Thyroid gland (tissue), 4 donors: ENCODE measurements around the gene LTA4H. TPM values are rescaled to one million over a fixed set of nuclear protein-coding genes. Genes with fewer than 3 reads are reported as not detected.
A peak's percentile ranks its signal among the peaks of the same experiment; 100 is the strongest.

ENCODE experiments used
- DNase-seq, 2 donors: peaks; one replicate each; pipeline ENCODE4 v3.0.0-alpha.2; 2019
- H3K27ac ChIP-seq, 3 donors: fragments of 200-600 bp; sonication (generic); 1 replicate in 2 of 3; 2 replicates in 1 of 3; pipeline ENCODE4 v1.5.1; 2016 to 2019; ENCODE audit warnings: mild to moderate bottlenecking in 1 of 3, moderate library complexity in 1 of 3
- H3K27me3 ChIP-seq: fragments of 200-600 bp; sonication (generic); one replicate; pipeline ENCODE4 v1.5.1; 2019
- H3K36me3 ChIP-seq, 2 donors: fragments of 200-600 bp; sonication (generic); one replicate each; pipeline ENCODE4 v1.5.1; 2016 to 2019
- H3K4me1 ChIP-seq, 2 donors: fragments of 200-600 bp; sonication (generic); one replicate each; pipeline ENCODE4 v1.5.1; 2017 to 2019
- H3K4me3 ChIP-seq, 3 donors: fragments of 200-600 bp; sonication (generic); replicated peaks in 1 of 3; 1 replicate in 2 of 3; 2 replicates in 1 of 3; pipeline ENCODE4 v1.5.1; 2016; ENCODE audit warnings: mild to moderate bottlenecking in 1 of 3
- H3K9me3 ChIP-seq: fragments of 200-600 bp; sonication (generic); one replicate; pipeline ENCODE4 v1.5.1; 2017
- CTCF ChIP-seq, 6 experiments: fragments of 200-600 bp in 3 of 6; fragments of 450-650 bp in 3 of 6; sonication (generic) in 3 of 6; IDR thresholded peaks; one replicate each; pipeline ENCODE4 v1.5.1; 2016 to 2019; ENCODE audit warnings: antibody characterized with exemption in 6 of 6, mild to moderate bottlenecking in 2 of 6, inconsistent platforms in 1 of 6, moderate library complexity in 1 of 6
- POLR2A ChIP-seq, 2 donors: fragments of 450-650 bp; IDR thresholded peaks; one replicate each; pipeline ENCODE4 v1.6.1; 2017; ENCODE audit warnings: antibody characterized with exemption in 2 of 2, mild to moderate bottlenecking in 2 of 2, moderate library complexity in 1 of 2
- WGBS, 2 donors: methylation state at CpG; one replicate each; pipeline ENCODE4 v1.1.5; 2017; 5-methylcytosine and 5-hydroxymethylcytosine counted together
- intact Hi-C: fragments of 100-400 bp; cut with DNase I; formaldehyde crosslinking; loops from one replicate; pipeline ENCODE4 v1.15.1; 2023
- total RNA-seq, 4 donors: library from RNA; depleted of rRNA; stranded (reverse); fragments of >200 nt; gene quantifications; one replicate each; pipeline ENCODE4 v1.2.3, GENCODE V29; 2016

The LTA4H gene
- total RNA-seq, 4 donors from 2014 or later = 70.1 to 102 (median 75.0) TPM

- Histone ChIP-seq H3K27ac (no peak overlapping the region), H3K27me3 (no peaks in the 10 kb centered on the region), H3K4me1 (peaks cover 15 to 25% of the 10 kb centered on the region in 2 donors), H3K36me3 (no peaks in the 10 kb centered on the region), H3K9me3 (no peaks in the 10 kb centered on the region), H3K4me3 (no peak overlapping the region)
- no peak for DNase-seq
- intact Hi-C loops = no loop called here
- WGBS, 2 donors = 56 to 57% methylated on average over 5 of the region's 5 CpGs
- no peak for TF ChIP-seq CTCF (IDR thresholded peaks at IDR 0.05)
These were observed 13.1 kb upstream of the LTA4H start for GRCh38 chr12:96048393-96048969.

DNA sequence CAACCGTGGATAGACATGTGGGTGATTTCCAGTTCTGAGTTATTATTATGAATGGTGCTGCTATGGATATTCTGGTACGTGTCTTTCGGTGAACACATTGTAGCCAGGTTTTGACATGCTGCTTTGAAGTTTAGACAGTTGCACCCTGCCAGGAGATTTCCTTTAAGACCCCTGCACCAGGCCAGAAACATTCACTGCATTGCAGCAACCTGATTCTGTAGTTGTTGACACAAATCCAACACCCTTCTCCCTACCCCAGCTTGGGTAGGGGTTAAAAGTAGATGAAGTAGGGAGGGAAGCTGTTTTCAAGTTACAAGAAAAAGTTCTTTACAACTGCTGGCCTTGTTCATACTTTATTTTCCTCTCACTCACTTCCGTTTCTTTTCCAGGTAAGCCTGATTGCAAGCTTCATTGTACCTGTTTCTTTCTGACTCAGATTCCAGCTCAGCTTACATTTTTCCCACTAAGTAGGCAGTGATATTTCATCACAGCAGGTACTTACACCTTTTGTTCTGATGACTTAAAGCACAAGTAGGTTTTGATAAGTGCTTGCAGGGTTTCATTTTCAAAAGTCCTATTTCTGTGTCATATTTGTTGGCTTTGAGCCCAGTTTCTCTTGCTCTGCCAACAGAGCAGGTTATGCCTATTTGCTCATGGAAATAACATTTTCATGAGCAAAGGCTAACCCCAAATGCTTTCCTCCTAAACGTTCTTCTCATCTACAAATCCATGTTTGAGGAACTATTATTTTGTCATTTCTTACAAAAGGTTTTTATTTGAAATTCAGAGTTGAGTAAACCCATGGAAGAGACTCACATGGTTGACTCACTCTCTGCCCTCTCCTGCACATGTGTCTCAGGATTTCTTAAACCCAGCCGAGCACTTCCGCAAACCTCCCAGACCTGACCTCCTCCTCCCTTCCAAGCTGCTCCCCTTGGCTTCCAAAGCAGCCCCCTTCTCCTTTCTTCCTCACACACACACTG is 12.1 kb upstream of the LTA4H start:
- intact Hi-C loops = no loop called here
- H3K4me3 ChIP-seq = no peak overlapping the region
- TF ChIP-seq POLR2A (IDR thresholded peaks at IDR 0.05) = no peak
- no peak for TF ChIP-seq CTCF (IDR thresholded peaks at IDR 0.05)
- no peak for DNase-seq
- H3K27me3 ChIP-seq = no peaks in the 10 kb centered on the region
- H3K4me1 ChIP-seq = peaks cover 15 to 25% of the 10 kb centered on the region in 2 donors
- 56 to 65% methylated on average over 7 of the region's 7 CpGs for WGBS, 2 donors
- no peaks in the 10 kb centered on the region for H3K9me3 ChIP-seq
- H3K36me3 ChIP-seq = no peaks in the 10 kb centered on the region
- peak overlapping the region in 2 of 3 donors; percentile 26 to 29 for H3K27ac ChIP-seq

DNA sequence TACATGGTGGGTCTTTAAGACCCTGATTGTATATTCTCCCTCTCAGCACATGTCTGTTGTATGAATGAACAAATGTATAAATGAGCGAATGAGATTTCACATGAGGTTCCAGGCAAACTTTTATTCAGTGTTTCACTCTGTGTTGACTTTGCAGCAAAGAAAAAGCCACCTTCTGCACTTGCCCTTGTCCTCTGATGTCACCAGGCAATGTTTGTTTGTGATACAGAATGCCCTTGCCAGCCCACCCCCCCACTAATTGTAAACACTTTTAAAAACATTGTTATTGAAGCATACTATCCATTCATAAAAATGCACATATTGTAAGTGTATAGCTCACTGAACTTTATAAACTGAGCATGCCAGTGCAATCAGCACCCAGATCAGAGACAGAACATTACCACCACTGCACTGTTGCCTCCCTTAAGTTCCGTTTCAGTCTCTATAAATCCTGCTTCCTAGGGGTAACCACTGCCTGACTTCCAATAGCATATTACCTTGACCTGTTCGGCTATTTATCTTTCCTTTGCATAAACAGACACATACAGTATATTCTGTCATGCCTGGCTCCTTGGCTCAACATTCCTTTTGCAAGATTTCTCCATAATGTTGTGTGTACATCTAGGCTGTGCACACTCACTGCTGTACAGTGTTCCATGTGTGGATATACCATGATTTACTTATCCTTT is 11.3 kb upstream of the LTA4H start:
- WGBS, 2 donors = 90 to 94% methylated on average over 3 of the region's 3 CpGs
- intact Hi-C loops = no loop called here

DNA sequence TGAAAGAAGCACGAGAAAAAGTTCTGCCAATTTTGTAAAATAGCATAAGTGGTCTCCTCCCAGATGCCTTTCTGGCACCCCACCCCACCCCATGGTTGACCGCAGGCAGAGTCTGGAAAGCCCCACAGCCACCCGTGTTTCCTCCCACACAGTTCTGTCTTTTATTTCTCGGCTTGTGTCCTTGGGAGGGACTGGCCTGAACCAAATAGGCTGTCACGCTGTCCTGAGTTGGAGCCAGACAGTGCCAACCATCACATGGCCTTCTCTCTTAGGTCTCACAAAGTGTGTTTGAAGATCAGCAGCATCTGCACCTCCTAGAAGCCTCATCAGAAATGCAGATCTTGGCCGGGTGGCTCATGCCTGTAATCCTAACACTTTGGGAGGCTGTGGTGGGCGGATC is 10.2 kb upstream of the LTA4H start:
- no peak overlapping the region for H3K4me3 ChIP-seq
- intact Hi-C loops = no loop called here
- no peaks in the 10 kb centered on the region for H3K36me3 ChIP-seq
- no peaks in the 10 kb centered on the region for H3K9me3 ChIP-seq
- H3K27me3 ChIP-seq = no peaks in the 10 kb centered on the region
- H3K4me1 ChIP-seq = peaks cover 15 to 25% of the 10 kb centered on the region in 2 donors
- DNase-seq = no peak
- H3K27ac ChIP-seq = no peak overlapping the region
- WGBS, 2 donors = 80 to 81% methylated on average over 7 of the region's 7 CpGs
- TF ChIP-seq POLR2A (IDR thresholded peaks at IDR 0.05) = no peak
- TF ChIP-seq CTCF (IDR thresholded peaks at IDR 0.05) = no peak

More for the DNA sequence above, 11.3 kb upstream of the LTA4H start:
- peaks cover 15 to 25% of the 10 kb centered on the region in 2 donors for H3K4me1 ChIP-seq
- peak overlapping the region in 1 of 3 donors; percentile 29 for H3K27ac ChIP-seq
- H3K36me3 ChIP-seq = no peaks in the 10 kb centered on the region
- no peak overlapping the region for H3K4me3 ChIP-seq
- no peak for DNase-seq
- H3K27me3 ChIP-seq = no peaks in the 10 kb centered on the region
- no peaks in the 10 kb centered on the region for H3K9me3 ChIP-seq
- TF ChIP-seq POLR2A (IDR thresholded peaks at IDR 0.05) (no peak), CTCF (IDR thresholded peaks at IDR 0.05) (no peak)
